IPS-18c (cell line): ENCODE results near the gene HERPUD1.

Experiments
- H3K4me3 ChIP-seq: 2 replicates; pipeline ENCODE4 v1.7.0; 2013; ENCODE audit warnings: low read depth, mild to moderate bottlenecking, low read length, moderate library complexity; ENCODE audit not compliant: insufficient read depth
- H3K9me3 ChIP-seq: one replicate; pipeline ENCODE4 v1.6.1; 2013; ENCODE audit warnings: mild to moderate bottlenecking, low read length, moderate library complexity; ENCODE audit not compliant: control insufficient read depth, insufficient read depth

HERPUD1 gene

DNA sequence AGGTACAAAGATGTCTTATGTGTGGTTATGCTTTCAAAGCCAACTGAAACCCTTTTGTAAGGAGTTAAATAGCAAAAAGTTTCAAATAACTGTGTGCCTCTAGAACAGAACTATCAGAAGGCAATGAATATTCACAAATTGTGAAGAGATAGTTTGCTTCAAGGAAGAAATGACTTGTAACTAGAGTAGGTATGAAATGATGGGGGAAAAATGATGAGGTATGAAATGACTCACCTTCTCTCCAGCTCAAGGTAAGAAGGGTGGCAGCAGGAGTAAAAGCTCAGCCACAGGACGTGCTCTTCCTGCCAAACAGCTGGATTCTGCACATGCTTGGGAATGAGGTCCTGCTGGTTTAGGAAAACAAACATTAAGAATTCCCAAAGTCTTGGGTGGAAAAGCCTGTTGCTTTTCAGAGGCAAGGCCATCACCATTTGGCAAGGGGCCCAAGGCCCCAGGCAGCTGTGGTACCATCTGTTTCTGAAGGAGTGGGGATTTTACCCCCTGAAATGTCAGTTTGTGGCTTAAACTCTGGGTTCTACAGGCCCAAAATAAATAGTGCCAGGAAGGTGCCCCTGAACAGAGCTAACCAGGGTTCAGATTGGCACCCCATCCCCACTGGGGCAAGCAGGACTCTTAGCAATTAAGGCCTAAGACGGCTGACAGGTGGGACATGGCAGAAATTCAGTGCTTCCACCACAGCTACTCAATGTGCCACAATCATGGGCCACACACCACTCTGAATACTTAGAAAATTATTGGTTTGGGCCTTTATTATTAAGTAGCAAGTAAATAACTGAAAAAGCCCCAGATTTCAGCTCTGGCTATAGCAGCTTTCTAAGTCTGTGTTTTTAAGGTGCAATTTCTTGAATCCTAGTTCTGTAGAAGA lies 13.3 kb downstream of the HERPUD1 start:
- H3K9me3 ChIP-seq, result no peaks in the 10 kb centered on the region
- H3K4me3 ChIP-seq, result no peak overlapping the region

DNA sequence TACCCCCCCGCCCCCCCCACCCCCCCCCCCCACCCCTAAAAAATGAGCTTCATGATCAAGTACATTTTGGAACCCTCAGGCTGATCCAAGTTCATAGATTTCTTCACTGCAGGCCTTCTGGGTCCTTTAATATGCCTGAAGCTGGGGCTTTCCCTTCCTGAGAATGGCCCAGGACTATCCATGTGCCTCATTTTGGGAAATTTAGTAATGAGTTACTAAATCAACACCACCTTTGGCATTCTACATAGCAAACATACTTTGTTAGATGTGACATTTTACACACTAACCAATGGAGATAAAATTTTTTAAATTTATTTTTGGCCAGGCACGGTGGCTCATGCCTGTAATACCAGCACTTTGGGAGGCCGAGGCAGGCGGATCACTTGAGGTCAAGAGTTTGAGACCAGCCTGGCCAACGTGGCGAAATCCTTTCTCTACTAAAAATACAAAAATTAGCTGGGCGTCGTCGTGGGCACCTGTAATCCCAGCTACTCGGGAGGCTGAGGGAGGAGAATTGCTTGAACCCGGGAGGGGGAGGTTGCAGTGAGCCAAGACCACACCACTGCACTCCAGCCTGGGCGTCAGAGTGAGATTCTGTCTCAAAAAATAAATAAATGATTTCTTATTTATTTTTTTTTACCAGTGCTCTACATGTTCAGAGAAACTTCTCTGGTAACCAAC lies 14.0 kb downstream of the HERPUD1 start:
- H3K9me3 ChIP-seq, result no peaks in the 10 kb centered on the region
- no peak overlapping the region for H3K4me3 ChIP-seq

DNA sequence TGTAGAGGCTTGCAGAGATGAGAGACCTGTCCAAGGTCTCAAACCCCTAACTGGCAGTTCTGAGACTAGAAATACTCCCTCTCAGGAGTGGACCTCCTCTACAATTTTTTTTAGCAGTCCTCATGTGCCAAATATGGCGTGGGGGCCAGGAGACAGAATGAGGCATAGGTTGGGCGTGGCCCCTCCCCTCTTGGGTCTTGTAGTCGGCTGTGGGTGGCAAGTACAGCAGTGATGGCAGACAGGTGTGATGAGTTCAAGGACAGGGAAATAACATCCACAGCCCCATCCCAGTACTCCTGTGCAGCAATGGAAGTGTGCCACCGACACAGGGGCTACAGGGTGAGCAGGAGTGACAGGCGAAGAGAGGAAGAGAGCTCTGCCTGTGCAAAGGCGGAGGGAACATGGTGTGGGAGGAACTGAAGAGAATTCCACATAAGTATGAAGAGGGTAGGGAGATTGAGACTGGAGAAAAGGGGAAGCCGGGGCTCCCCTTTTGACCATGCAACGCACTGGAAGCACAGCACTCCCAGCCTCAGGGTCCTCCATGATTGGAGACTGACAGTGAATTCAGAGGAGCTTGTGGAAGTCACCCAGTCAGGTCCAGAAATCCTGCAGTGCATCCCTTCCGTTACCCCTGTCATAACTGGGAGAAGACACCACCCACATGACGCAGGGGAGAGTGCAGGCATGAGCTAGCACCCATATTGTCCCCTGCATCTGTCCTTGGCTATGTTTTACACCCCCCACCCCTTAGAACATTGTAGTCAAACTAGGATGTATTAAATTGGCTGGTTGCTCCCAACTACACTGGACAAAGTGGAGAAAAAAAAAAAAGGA lies 15.0 kb downstream of the HERPUD1 start:
- Histone ChIP-seq H3K9me3 (no peaks in the 10 kb centered on the region), H3K4me3 (no peak overlapping the region)

DNA sequence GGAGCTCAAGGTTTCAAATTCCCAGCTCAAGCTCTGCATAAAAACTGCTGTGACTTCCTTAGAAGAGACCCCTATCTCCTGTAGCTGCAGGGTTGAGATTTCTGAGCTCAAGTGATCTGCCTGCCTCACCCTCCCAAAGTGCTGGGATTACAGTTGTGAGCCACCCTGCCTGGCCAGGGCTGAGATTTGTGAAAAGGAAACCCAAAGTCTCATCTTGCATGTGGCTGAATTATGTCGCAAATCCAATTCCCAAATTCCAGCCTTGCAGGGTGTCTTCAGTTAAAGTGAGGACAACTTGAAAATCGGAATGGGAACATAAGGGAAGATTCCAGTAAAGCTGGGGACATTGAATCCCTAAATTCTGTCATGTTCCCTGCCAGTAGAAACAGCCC lies 15.7 kb downstream of the HERPUD1 start:
- Histone ChIP-seq H3K9me3 (no peaks in the 10 kb centered on the region), H3K4me3 (no peak overlapping the region)

DNA sequence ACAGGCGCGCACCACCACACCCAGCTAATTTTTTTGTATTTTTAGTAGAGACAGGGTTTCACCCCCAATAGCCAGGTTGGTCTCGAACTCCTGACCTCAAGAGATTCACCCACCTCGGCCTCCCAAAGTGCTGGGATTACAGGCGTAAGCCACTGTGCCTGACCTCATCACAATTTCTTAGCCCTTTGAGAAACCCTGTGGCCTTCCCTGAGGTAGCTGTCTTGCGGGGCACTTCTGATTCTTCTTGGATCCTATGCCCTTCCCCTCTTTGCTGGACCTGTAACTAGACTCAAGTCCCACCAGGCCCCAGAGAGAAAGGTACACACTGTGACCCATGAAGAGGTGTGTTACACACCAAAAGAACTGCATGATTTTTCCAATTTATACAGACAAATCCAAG lies 16.3 kb downstream of the HERPUD1 start:
- Histone ChIP-seq H3K9me3 (no peaks in the 10 kb centered on the region), H3K4me3 (no peak overlapping the region)

DNA sequence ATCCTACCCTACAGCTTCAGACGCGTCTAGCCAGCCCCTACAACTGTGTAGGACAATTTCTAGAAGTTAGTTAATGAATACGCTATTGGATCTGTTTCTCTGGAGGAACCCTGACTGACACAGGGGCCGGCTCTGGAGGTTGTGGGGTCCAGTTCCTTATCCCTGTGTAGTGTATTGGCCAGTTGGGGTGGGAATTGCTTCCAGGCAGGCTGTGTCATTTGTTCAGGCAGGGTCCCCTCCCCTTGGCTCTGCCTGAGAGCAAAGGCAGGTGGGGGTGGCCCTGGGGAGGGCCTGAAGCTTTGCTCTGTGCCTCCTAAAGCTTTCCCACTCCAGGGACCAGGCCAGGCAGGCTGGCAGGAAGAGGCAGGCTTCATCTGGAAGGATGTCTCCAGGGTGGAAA lies 18.1 kb downstream of the HERPUD1 start:
- no peak overlapping the region for H3K4me3 ChIP-seq
- no peaks in the 10 kb centered on the region for H3K9me3 ChIP-seq

DNA sequence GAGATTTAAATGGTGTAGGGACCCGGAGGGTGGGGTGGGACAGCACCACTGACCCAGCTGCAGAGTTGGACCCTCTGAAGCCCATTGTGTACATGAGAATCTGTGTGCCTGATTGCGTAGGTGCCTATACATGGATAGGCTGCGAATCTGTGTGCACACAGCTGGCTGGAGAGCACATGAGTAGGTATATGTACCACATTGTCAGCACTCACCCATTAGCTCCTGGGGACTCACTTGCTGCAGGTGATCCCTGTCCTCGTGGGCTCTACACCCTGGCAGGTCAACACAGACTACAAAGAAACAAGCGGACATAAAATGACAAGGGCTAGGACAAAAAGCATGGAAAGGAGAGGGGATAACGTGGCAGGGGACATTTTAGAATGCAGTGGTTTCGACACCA lies 18.5 kb downstream of the HERPUD1 start:
- no peak overlapping the region for H3K4me3 ChIP-seq
- no peaks in the 10 kb centered on the region for H3K9me3 ChIP-seq

DNA sequence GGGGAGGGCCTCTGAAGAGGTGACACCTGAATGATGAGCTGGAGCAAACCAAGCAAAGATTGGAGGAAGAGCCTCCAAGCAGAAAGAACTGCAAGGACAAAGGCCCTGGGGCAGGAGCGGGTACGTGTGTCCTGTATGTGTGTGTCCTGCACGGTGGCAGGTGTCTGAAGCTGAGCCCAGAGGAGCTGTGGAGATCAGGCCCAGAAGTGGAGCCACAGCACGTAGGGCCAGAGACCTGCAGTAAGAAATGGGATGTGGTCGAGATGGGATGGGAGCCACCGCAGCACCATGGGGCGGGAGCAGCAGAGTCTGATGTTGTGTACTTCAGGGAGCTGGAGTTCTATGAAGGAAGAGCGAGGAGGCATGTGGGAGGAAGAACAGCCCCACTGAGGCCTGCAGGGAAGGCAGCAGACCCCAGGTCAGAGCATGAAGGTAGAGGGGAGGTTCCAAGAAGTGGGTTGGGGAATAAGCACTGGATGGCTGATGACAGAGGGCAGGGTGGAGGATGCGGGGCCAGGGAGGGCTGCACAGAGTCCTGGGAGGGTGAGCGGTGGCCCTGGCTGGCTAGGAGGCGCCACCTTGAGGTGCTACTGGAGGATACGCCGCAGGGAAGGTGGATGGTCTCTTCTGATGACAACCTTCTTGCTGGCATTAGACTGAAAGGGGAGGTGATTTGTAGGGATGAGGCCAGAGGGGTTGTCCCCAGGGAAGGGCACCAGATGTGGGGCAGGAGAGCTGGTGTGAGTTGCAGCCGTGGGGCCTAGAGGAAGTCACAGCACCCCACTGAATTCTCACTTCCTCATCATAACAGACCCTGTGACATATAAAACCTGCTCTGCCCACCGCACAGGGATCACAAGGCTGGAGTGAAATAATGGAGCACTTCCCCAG lies 19.2 kb downstream of the HERPUD1 start:
- Histone ChIP-seq H3K4me3 (no peak overlapping the region), H3K9me3 (no peaks in the 10 kb centered on the region)

DNA sequence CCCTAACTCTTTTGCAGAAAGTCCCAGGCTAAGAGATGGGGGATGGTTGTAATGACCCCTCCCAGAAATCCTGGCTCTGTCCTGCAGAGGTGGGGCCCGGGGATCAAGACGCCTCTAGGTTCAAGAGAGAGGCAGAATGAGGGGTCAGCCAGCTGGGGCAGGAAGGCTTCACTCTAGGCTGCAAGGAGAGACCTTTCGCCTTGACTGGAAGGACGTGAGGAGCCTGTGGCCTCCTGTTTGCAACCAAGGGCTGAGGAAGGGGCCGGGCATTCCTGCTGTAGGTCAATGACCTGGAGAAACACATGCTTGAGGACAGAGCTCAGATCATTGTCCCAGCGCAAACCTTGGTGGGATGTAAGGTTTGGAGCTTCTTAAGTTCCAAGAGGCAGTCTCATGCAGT lies 21.1 kb downstream of the HERPUD1 start:
- no peak overlapping the region for H3K4me3 ChIP-seq
- no peaks in the 10 kb centered on the region for H3K9me3 ChIP-seq

DNA sequence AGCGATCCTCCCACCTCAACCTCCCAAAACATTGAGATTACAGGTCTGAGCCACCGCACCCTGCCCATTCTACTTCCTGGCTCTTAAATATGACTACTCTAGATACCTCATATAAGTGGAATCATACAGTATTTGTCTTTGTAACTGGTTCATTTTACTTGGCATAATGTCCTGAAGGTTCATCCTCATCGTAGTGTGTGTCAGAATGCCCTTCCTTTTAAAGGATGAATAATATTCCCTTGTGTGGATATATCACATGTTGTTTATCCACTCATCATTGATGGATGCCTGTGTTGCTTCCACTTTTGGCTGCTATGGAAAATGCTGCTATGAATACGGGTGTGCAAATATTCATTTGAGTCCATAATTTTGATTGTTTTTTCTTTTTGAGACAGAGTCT lies 24.1 kb downstream of the HERPUD1 start:
- Histone ChIP-seq H3K9me3 (no peaks in the 10 kb centered on the region), H3K4me3 (no peak overlapping the region)

DNA sequence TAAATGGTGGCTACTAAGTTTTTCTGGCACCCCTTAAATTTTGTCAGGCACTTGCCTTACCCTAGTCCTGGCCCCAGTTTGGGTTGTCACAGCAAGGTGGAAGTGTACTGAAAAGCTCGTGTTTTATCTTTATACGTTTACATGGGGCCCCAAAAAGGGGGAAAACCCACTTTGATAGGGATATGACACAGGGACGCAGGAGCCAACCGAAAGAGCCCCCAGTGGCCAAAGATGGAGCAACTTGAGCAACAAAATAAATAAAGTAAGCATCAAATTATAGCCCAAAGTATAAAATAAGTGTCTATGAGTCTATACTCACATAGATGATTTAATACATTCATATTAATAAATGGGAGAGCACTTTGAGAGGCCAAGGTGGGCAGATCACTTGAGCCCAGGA lies 24.8 kb downstream of the HERPUD1 start:
- Histone ChIP-seq H3K9me3 (no peaks in the 10 kb centered on the region), H3K4me3 (no peak overlapping the region)

DNA sequence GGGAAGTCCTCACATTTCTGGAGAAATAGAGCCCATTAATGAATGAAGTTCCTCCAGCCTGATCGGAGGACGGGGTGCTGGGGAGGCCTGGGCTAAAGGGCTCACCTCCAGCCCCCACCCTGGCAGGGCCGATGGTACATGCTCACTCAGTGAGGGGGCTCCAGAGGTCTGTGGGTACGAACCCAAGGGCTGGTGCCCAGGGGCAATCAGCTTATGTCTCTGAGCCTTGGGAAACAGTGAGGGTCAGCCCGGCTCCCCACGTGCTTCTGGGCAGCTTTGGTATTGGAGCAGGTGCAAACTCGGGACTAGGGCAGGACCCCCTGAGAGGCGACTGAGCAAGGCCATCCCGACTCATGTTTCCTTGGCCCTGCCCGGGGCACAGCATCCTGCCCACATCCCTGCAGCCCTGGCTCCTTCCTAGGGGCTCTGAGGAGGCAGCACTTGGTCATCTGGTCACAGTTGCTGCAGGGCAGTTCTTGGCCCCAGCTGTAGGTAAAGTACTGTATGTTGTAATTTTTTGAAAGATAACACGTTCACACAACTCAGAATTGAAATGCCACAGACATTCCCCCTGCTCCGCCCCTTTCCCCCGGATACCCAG lies 28.8 kb downstream of the HERPUD1 start:
- no peak overlapping the region for H3K4me3 ChIP-seq
- no peaks in the 10 kb centered on the region for H3K9me3 ChIP-seq

DNA sequence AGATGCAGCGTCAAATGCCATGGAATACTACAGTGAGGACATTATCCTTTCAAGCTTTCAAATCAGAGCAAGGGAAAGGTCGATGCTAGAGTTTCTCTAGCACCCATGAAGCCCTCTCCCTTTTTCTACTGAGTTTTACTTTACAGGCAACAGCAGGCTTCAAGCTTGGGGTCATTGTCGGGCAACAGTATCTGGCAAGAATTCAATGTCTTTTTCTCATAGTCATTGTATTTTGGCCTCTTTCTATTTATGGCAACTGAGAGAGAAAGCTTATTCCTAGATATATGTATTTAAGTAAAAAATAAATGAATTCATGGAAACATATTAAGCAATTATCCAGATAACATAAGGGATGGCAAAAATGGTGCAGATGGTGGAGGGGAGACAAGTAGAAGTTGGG lies 29.4 kb downstream of the HERPUD1 start:
- Histone ChIP-seq H3K4me3 (no peak overlapping the region), H3K9me3 (no peaks in the 10 kb centered on the region)

DNA sequence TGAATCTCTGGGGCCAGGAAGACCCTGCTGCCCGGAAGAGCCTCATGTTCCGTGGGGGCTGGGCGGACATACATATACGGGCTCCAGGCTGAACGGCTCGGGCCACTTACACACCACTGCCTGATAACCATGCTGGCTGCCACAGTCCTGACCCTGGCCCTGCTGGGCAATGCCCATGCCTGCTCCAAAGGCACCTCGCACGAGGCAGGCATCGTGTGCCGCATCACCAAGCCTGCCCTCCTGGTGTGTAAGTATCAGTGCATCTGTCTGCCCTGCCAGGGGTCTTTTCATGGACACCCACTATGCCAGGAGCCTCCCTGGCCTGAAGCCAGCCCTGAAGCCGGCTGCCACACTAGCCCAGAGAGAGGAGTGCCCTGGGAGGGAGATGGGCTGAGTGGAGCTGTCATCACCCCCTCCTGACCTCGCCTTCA lies 29.9 kb downstream of the HERPUD1 start, which contains the start of gene CETP:
Gene CETP (plus strand): TSS at position 100 of the 431 bp plus-strand sequence. CDS start 30 bp downstream, at position 130.
- H3K4me3 ChIP-seq, result no peak within 1 kb of the TSS
- no peaks in the 10 kb centered on the region for H3K9me3 ChIP-seq

DNA sequence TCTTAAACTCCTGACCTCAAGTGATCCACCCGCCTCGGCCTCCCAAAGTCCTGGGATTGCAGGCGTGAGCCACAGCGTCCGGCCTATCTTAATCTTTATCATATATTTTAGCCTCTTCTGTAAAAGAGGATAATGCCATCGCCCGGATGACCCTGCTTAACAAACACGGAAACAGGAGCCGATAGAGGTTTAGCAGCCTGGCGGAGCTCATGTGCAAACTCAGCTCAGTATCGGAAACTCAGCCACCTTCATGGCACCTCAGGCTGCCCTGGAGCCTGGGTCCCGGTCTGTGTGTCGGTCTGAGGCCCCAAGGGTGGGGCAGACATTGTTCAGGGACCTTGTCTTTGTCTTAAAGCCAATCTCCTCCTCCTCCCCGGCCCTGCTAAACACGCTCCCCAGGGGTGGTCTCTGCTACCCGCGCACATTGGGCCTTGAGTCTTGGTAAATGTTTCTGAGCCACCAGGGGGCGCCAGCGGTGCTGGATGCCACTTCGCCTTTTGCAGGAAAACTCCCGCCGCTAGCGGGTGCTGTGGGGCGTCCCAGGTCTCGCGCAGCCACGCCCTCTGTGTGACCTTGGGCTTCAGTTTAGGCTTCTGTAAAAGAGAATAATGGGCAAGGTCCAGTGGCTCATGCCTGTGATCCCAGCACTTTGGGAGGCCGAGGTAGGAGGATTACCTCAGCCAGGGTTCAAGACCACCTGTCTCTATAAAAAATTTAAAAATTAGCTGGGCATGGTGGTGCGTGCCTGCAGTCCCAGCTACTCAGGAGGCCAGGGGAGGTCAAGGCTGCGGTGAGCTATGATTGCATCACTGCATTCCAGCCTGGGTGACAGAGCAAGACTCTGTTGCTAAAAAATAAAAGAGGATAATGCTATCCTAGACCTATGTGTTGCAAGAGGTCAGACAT lies 32.6 kb downstream of the HERPUD1 start:
- no peaks in the 10 kb centered on the region for H3K9me3 ChIP-seq
- H3K4me3 ChIP-seq, result no peak overlapping the region
